GM12864 (cell line): ENCODE data around the gene SEMA3D.

ENCODE experiments used
- DNase-seq: peaks from one replicate; pipeline ENCODE4 v3.0.0-alpha.2; 2011; ENCODE audit warnings: low read depth
- H3K4me3 ChIP-seq: 2 replicates; pipeline ENCODE4 v1.5.1; 2011; ENCODE audit warnings: mild to moderate bottlenecking, low read depth, low read length, control low read depth
- TF ChIP-seq, protein P1 (sequence below): IDR thresholded peaks from 2 replicates; pipeline ENCODE4 v1.5.1; 2011; ENCODE audit warnings: low read depth, mild to moderate bottlenecking, moderate library complexity, low read length, control low read depth, inconsistent platforms; ENCODE audit errors: missing control alignments

SEMA3D gene

DNA sequence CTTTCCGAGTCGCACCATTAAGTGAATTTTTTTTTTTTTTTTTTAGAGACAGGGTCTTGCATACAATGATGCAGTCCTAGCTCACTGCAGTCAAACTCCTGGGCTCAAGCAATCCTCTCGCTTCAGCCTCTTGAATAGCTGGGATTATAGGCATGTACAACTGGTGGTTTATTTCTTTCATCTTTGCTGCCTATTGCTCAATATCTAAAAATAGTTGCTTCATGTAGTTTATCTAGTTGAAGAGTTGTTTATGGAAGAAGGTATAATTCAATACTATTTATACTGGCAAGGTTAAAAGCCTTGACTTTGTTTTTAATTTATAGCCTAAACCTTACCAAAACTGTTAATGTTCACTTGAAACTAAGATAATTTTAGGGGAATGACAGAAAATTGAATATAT is 66.9 kb downstream of the SEMA3D start:
- TF ChIP-seq, protein P1, sequence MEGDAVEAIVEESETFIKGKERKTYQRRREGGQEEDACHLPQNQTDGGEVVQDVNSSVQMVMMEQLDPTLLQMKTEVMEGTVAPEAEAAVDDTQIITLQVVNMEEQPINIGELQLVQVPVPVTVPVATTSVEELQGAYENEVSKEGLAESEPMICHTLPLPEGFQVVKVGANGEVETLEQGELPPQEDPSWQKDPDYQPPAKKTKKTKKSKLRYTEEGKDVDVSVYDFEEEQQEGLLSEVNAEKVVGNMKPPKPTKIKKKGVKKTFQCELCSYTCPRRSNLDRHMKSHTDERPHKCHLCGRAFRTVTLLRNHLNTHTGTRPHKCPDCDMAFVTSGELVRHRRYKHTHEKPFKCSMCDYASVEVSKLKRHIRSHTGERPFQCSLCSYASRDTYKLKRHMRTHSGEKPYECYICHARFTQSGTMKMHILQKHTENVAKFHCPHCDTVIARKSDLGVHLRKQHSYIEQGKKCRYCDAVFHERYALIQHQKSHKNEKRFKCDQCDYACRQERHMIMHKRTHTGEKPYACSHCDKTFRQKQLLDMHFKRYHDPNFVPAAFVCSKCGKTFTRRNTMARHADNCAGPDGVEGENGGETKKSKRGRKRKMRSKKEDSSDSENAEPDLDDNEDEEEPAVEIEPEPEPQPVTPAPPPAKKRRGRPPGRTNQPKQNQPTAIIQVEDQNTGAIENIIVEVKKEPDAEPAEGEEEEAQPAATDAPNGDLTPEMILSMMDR: no peak
- H3K4me3 ChIP-seq: no peak overlapping the region
- DNase-seq: no peak

DNA sequence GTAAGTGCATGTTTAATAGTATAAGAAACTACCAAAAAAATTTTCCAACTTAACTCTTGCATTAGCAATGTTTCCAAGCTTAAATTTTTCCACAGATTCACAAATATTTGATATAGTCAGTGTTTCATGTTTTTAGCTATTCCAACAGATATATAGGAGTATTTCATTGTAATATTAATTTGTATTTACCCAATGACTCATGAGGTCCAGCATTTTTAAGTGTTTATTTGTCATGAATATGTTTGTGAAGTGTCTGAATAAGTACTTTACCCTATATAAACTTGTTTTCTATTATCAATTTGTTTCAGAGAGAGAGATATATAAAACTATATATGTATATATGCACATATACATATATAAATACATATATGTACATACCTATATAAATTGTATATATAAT is 71.0 kb downstream of the SEMA3D start:
- DNase-seq: no peak
- H3K4me3 ChIP-seq: no peak overlapping the region
- TF ChIP-seq, protein P1: no peak

DNA sequence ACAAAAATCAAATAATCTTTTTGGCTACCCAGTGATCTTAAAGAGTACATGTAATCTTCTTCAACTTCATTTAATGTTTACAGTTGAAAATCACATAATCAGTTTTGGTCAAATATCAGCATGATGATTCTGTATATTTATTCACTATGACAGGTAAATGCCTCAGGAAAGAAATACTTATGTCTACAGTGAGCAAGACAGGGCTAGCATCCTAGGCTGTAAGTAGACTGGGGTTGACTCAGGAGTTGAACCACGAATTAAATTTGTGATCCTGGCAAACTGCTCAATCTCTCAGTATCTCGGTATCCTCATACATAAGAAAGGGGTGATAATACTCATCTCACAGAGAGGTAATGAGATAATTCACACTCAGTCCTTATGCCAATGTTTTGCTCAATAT is 71.8 kb downstream of the SEMA3D start:
- no peak for DNase-seq
- TF ChIP-seq, protein P1: no peak
- H3K4me3 ChIP-seq: no peak overlapping the region

DNA sequence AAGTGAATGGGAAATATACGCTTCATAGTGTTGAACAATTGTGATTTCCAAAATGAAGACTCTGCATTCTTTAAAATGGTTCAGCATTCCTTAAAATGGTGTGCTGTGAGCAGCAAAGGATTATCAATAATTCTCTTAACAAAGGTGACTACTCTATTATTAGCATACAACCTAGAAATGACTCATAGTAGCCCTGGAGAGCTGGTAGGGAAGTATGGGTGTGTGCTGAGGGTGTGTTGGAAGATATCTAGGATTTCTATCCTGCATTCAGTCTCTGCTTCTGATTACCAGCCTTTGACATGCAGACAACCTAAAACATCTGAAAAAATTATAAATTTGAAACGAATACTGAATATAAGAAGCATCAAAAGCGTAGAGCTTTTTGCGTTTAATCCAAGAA is 72.5 kb downstream of the SEMA3D start:
- TF ChIP-seq, protein P1: no peak
- no peak for DNase-seq
- no peak overlapping the region for H3K4me3 ChIP-seq

DNA sequence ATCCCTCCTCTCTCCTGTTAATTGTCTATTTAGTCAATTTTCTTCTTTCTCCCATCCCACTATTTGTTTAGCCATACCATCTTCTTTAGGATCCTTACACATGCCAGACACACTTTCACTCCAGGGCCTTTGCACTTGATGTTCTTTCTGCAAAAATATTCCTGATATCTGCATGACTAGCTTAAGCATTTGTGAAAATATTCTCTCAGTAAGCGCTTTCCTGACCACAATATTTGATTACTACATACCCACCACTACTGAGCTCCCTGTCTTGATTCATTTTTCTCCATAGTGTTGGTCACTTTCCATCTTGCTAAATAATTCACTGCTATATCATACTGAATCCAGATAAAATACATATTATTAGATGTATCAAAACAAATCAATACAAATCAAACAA is 75.1 kb downstream of the SEMA3D start:
- DNase-seq: no peak
- no peak overlapping the region for H3K4me3 ChIP-seq
- TF ChIP-seq, protein P1: no peak

DNA sequence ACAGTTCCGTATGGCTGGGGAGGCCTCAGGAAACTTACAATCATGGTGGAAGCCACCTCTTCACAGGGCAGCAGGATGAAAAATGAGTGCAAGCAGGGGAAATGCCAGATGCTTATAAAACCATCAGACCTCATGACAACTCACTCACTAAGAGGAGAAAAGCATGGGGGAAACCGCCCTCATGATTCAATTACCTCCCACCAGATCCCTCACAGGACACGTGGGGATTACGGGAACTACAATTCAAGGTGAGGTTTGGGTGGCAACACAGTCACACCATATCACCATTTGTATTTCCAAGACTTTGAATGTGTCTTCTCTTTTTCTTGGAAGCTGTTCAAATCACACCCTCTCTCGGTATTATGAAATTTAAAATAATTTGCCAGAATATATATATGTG is 80.1 kb downstream of the SEMA3D start:
- DNase-seq: no peak
- TF ChIP-seq, protein P1: no peak
- no peak overlapping the region for H3K4me3 ChIP-seq

DNA sequence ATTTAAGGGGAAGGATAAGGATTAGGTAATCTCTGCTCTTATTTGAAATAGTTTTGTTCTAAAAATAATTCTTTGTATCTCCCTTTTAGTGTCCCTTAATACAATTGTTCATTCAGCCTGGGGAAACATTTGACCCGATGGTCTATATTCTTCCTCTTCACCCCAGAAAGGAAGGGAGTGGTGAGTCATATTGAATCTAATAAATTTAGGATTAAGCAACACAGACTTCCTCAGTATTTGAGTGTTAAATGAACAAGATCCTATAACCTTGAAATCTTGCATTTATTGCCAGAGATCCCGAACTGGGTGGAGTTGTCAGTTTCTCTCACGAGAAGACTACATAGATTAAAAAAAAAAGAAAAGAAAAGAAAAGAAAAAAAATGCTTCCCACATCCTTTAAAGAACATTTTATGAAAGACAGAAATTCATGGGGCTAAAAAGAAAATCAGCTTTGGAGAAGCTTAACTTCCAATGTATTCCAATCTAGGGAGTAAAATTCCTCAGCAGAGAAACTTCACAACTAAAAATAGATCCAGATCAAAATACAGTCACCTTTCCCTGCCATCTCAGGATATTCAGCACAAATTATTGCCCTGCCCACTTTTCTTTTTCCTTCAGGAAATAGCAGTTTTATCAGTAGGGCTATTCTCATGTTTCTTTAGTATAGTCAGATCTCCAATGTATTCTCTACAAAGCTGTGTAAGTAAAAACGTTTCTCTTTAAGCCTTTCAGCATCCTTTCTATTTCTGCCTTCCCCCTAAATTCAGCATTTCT is 82.2 kb downstream of the SEMA3D start:
- H3K4me3 ChIP-seq: no peak overlapping the region
- TF ChIP-seq, protein P1: no peak
- DNase-seq: no peak
